SU-DHL-6 (cell line): Measurements from ENCODE around the gene EIF4A3.

Experiments used
- CTCF ChIP-seq: fragments of 200-600 bp; sonication (generic); IDR thresholded peaks from one replicate; pipeline ENCODE4 v1.5.1; 2017; ENCODE audit warnings: antibody characterized with exemption, mild to moderate bottlenecking, low read length, moderate library complexity; ENCODE audit not compliant: insufficient read depth, poor library complexity, severe bottlenecking
- EZH2phosphoT487 ChIP-seq: fragments of 200-600 bp; sonication (generic), shearing (Covaris generic); conservative IDR thresholded peaks from 2 replicates; pipeline ENCODE4 v1.6.1; 2018; ENCODE audit warnings: mild to moderate bottlenecking, antibody characterized with exemption, low read length, moderate library complexity, mixed read lengths

DNA sequence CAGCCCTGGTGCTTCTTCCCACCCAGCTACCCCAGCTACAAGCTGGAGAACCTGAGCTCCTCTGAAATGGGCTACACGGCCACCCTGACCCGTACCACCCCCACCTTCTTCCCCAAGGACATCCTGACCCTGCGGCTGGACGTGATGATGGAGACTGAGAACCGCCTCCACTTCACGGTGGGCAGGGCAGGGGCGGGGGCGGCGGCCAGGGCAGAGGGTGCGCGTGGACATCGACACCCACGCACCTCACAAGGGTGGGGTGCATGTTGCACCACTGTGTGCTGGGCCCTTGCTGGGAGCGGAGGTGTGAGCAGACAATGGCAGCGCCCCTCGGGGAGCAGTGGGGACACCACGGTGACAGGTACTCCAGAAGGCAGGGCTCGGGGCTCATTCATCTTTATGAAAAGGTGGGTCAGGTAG lies 42.0 kb downstream of the EIF4A3 start:
- TF ChIP-seq EZH2phosphoT487 (no peak), CTCF (no peak)
